NCI-H1694 treated with DMSO at 0.1 percent for 48 hours (cell line): ENCODE results near the gene ADARB2.
"Not testable (repeated sequence)": the region's sequence is repeated elsewhere in the genome, so short reads cannot be mapped to it uniquely, and the experiment has no call there.

Experiments used
- DNase-seq: peaks from one replicate; lab custom pipeline; 2025; lab: John Stamatoyannopoulos, UW

The ADARB2 gene

GRCh38 chr10:1463971-1464370, 273.4 kb downstream of the ADARB2 start:
- DNase-seq, result not testable (repeated sequence)

- no peak for DNase-seq
Observed at GRCh38 chr10:1462994-1463633, 274.2 kb downstream of the ADARB2 start.

GRCh38 chr10:1462521-1462920, 274.8 kb downstream of the ADARB2 start:
- no peak for DNase-seq

- DNase-seq, result no peak
Observed at GRCh38 chr10:1462032-1462431, 275.3 kb downstream of the ADARB2 start.

- DNase-seq, result no peak
Observed at GRCh38 chr10:1461016-1461415, 276.3 kb downstream of the ADARB2 start.

- DNase-seq, result not testable (repeated sequence)
Observed at GRCh38 chr10:1459664-1460063, 277.7 kb downstream of the ADARB2 start.

GRCh38 chr10:1454951-1455350, 282.4 kb downstream of the ADARB2 start:
- no peak for DNase-seq

GRCh38 chr10:1454428-1454827, 282.9 kb downstream of the ADARB2 start:
- DNase-seq, result no peak

- no peak for DNase-seq
Observed at GRCh38 chr10:1452777-1453176, 284.5 kb downstream of the ADARB2 start.

- no peak for DNase-seq
Observed at GRCh38 chr10:1451941-1452340, 285.4 kb downstream of the ADARB2 start.

GRCh38 chr10:1451362-1451888, 285.9 kb downstream of the ADARB2 start:
- DNase-seq, result no peak

- DNase-seq, result no peak
Observed at GRCh38 chr10:1449572-1450205, 287.6 kb downstream of the ADARB2 start.

GRCh38 chr10:1449021-1449420, 288.3 kb downstream of the ADARB2 start:
- no peak for DNase-seq

GRCh38 chr10:1448252-1448930, 288.9 kb downstream of the ADARB2 start:
- DNase-seq, result no peak

GRCh38 chr10:1444826-1445225, 292.5 kb downstream of the ADARB2 start:
- no peak for DNase-seq

- no peak for DNase-seq
Observed at GRCh38 chr10:1440897-1441296, 296.4 kb downstream of the ADARB2 start.

- no peak for DNase-seq
Observed at GRCh38 chr10:1434912-1435692, 302.2 kb downstream of the ADARB2 start.

GRCh38 chr10:1434202-1434601, 303.1 kb downstream of the ADARB2 start:
- no peak for DNase-seq

GRCh38 chr10:1432161-1432560, 305.2 kb downstream of the ADARB2 start:
- DNase-seq, result no peak

GRCh38 chr10:1431229-1431628, 306.1 kb downstream of the ADARB2 start:
- DNase-seq, result no peak

GRCh38 chr10:1427521-1428186, 309.7 kb downstream of the ADARB2 start:
- not testable (repeated sequence) for DNase-seq

- DNase-seq, result no peak
Observed at GRCh38 chr10:1426786-1427185, 310.5 kb downstream of the ADARB2 start.
